Liver (tissue), 9 donors: ENCODE data around the gene ATP6V1F. TPM values are rescaled to one million over a fixed set of nuclear protein-coding genes. Genes with fewer than 3 reads are reported as not detected.

Experiments
- DNase-seq: peaks from one replicate; pipeline ENCODE4 v3.0.0-alpha.2; 2017; ENCODE audit warnings: low spot score
- H3K27ac ChIP-seq, 2 donors: one replicate each; pipeline ENCODE4 v1.7.0; 2013; ENCODE audit warnings: inconsistent platforms in 2 of 2, low read length in 2 of 2, control low read depth in 1 of 2, low read depth in 1 of 2, mild to moderate bottlenecking in 1 of 2
- H3K27me3 ChIP-seq, 4 donors: one replicate each; pipeline versions ENCODE4 v1.6.1 to v1.7.0; 2013; ENCODE audit warnings: low read length in 3 of 4, inconsistent platforms in 1 of 4, mild to moderate bottlenecking in 1 of 4, moderate library complexity in 1 of 4; ENCODE audit not compliant: control insufficient read depth in 4 of 4, insufficient read depth in 4 of 4
- H3K36me3 ChIP-seq, 4 donors: one replicate each; pipeline versions ENCODE4 v1.6.1 to v1.7.0; 2013; ENCODE audit warnings: low read length in 3 of 4, mild to moderate bottlenecking in 3 of 4, low read depth in 1 of 4, moderate library complexity in 1 of 4; ENCODE audit not compliant: control insufficient read depth in 4 of 4, insufficient read depth in 3 of 4
- H3K4me1 ChIP-seq, 4 donors: one replicate each; pipeline versions ENCODE4 v1.6.1 to v1.7.0; 2013; ENCODE audit warnings: low read length in 3 of 4, mild to moderate bottlenecking in 3 of 4, moderate library complexity in 1 of 4; ENCODE audit not compliant: control insufficient read depth in 4 of 4, insufficient read depth in 4 of 4
- H3K4me3 ChIP-seq, 3 donors: one replicate each; pipeline versions ENCODE4 v1.6.1 to v1.7.0; 2013; ENCODE audit warnings: low read length in 3 of 3, control low read depth in 1 of 3, low read depth in 1 of 3, mild to moderate bottlenecking in 1 of 3
- H3K9ac ChIP-seq, 2 donors: one replicate each; pipeline ENCODE4 v1.7.0; 2013; ENCODE audit warnings: low read length in 2 of 2, mild to moderate bottlenecking in 2 of 2, moderate library complexity in 2 of 2, control low read depth in 1 of 2, low read depth in 1 of 2
- H3K9me3 ChIP-seq, 4 donors: one replicate each; pipeline versions ENCODE4 v1.6.1 to v1.7.0; 2013; ENCODE audit warnings: low read length in 3 of 4; ENCODE audit not compliant: control insufficient read depth in 4 of 4
- EGR1 ChIP-seq, 2 donors: IDR thresholded peaks; 2 replicates each; pipeline ENCODE4 v1.6.1; 2016 to 2018; ENCODE audit warnings: antibody characterized with exemption in 2 of 2, low read depth in 2 of 2
- FOXA1 ChIP-seq: IDR thresholded peaks from 2 replicates; pipeline ENCODE4 v1.6.1; 2016; ENCODE audit warnings: antibody characterized with exemption
- FOXA2 ChIP-seq: IDR thresholded peaks from 2 replicates; pipeline ENCODE4 v1.6.1; 2016; ENCODE audit warnings: antibody characterized with exemption
- GABPA ChIP-seq, 2 donors: IDR thresholded peaks in 1 of 2; conservative IDR thresholded peaks in 1 of 2; 2 replicates each; pipeline ENCODE4 v1.6.1; 2016; ENCODE audit warnings: antibody characterized with exemption in 2 of 2, mild to moderate bottlenecking in 1 of 2, moderate library complexity in 1 of 2
- HNF4A ChIP-seq, 2 donors: conservative IDR thresholded peaks; 2 replicates each; pipeline ENCODE4 v1.6.1; 2016; ENCODE audit warnings: antibody characterized with exemption in 2 of 2, mild to moderate bottlenecking in 2 of 2
- HNF4G ChIP-seq: IDR thresholded peaks from 2 replicates; pipeline ENCODE4 v1.6.1; 2016; ENCODE audit warnings: antibody characterized with exemption
- JUND ChIP-seq, 2 donors: IDR thresholded peaks; 2 replicates each; pipeline ENCODE4 v1.6.1; 2016; ENCODE audit warnings: antibody characterized with exemption in 2 of 2
- MAX ChIP-seq: IDR thresholded peaks from 2 replicates; pipeline ENCODE4 v1.6.1; 2016; ENCODE audit warnings: antibody characterized with exemption
- NR2F2 ChIP-seq: IDR thresholded peaks from 2 replicates; pipeline ENCODE4 v1.6.1; 2016; ENCODE audit warnings: antibody characterized with exemption
- RAD21 ChIP-seq, 2 donors: IDR thresholded peaks; 2 replicates each; pipeline ENCODE4 v1.6.1; 2016; ENCODE audit warnings: antibody characterized with exemption in 2 of 2, mild to moderate bottlenecking in 2 of 2
- REST ChIP-seq: IDR thresholded peaks from 2 replicates; pipeline ENCODE4 v1.6.1; 2016; ENCODE audit warnings: antibody characterized with exemption, mild to moderate bottlenecking
- RXRA ChIP-seq, 2 donors: IDR thresholded peaks; 2 replicates each; pipeline ENCODE4 v1.6.1; 2017 to 2018; ENCODE audit warnings: antibody characterized with exemption in 2 of 2, mild to moderate bottlenecking in 1 of 2
- SP1 ChIP-seq: IDR thresholded peaks from 2 replicates; pipeline ENCODE4 v1.6.1; 2018; ENCODE audit warnings: antibody characterized with exemption, mild to moderate bottlenecking
- TAF1 ChIP-seq: conservative IDR thresholded peaks from 2 replicates; pipeline ENCODE4 v1.6.1; 2016; ENCODE audit warnings: antibody characterized with exemption, mild to moderate bottlenecking
- YY1 ChIP-seq: IDR thresholded peaks from 2 replicates; pipeline ENCODE4 v1.6.1; 2016; ENCODE audit warnings: antibody characterized with exemption, mild to moderate bottlenecking
- WGBS: extraction: QIAGEN DNeasy Blood & Tissue Kit; methylation state at CpG from one replicate; pipeline ENCODE4 v1.1.7; 2013; 5-methylcytosine and 5-hydroxymethylcytosine counted together
- polyA plus RNA-seq, 2 donors: library from polyadenylated mRNA; stranded (reverse) in 1 of 2; unstranded in 1 of 2; fragments of 200-250 nt in 1 of 2; fragments of >200 nt in 1 of 2; fragmentation: Nextera tagmentation in 1 of 2; extraction: Ambion mirVana in 1 of 2; gene quantifications; one replicate each; pipeline versions ENCODE4 v1.2.1 to v1.2.3, GENCODE V29; 2013 to 2015
- total RNA-seq, 2 donors: library from RNA; depleted of rRNA; stranded (reverse); fragments of >200 nt; gene quantifications; one replicate each; pipeline ENCODE4 v1.2.3, GENCODE V29; 2014
- TF ChIP-seq, protein P1 (sequence below): IDR thresholded peaks from 2 replicates; pipeline ENCODE4 v1.6.1; 2016; ENCODE audit warnings: antibody characterized with exemption
- TF ChIP-seq, protein P2 (sequence below): fragments of 150-350 bp; IDR thresholded peaks from 2 replicates; pipeline ENCODE4 v1.5.1; 2017; ENCODE audit warnings: improper control_type of control experiment, low read depth, low read length; ENCODE audit not compliant: missing input control
- TF ChIP-seq, protein P3 (sequence below): IDR thresholded peaks from 2 replicates; pipeline ENCODE4 v1.6.1; 2016; ENCODE audit warnings: antibody characterized with exemption
- donor health status: healthy.
- donor health status: healthy.
- donor health status: healthy.
- donor health status: healthy.
- donor health status: healthy.

ATP6V1F gene
- total and polyA plus RNA-seq, 4 donors, result 23.1 to 111 (median 47.1) TPM

DNA sequence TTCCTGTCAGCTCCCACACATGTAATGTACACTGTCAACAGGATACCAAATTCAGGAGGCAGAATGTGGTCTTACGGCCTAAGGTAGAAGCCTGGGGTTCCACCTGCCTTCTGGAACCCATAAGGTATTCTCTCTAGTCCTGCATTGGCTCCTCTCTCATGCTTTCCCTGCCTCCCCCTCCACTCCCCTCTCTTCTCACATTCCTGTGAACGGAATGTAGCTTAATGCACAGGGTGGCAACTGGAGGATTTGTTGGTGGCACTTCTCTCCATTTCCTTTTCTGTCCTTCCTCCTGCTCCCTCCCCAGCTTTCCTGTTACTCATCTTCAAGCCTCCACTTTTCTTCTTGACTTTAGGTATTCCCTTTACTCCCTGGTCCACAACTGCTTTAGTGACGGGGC lies 44.0 kb upstream of the ATP6V1F start:
- no peaks in the 10 kb centered on the region for H3K36me3 ChIP-seq
- WGBS, result 88% methylated on average over 3 of the region's 3 CpGs
- H3K27me3 ChIP-seq, result no peaks in the 10 kb centered on the region
- H3K9me3 ChIP-seq, result no peaks in the 10 kb centered on the region
- H3K27ac ChIP-seq, result no peak overlapping the region
- H3K9ac ChIP-seq, result no peak overlapping the region
- TF ChIP-seq GABPA (IDR thresholded peaks at IDR 0.05 in 1 of 2, conservative IDR thresholded peaks at IDR 0.05 in 1 of 2) (no peak), FOXA1 (no peak), RAD21 (IDR thresholded peaks at IDR 0.05) (no peak), RXRA (IDR thresholded peaks at IDR 0.05) (no peak), EGR1 (IDR thresholded peaks at IDR 0.05; ENCODE audit: low read depth in 2 of 2) (no peak), HNF4G (no peak), FOXA2 (no peak), NR2F2 (no peak), SP1 (no peak), MAX (no peak)
- TF ChIP-seq, protein P1, sequence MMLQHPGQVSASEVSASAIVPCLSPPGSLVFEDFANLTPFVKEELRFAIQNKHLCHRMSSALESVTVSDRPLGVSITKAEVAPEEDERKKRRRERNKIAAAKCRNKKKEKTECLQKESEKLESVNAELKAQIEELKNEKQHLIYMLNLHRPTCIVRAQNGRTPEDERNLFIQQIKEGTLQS, result no peak
- no peak for DNase-seq
- H3K4me1 ChIP-seq, result no peaks in the 10 kb centered on the region
- H3K4me3 ChIP-seq, result no peak overlapping the region

GRCh38 chr7:128821724-128822123 lies 40.9 kb upstream of the ATP6V1F start:
- 97% methylated on average over 4 of the region's 4 CpGs for WGBS
- H3K9me3 ChIP-seq, result no peaks in the 10 kb centered on the region
- no peaks in the 10 kb centered on the region for H3K27me3 ChIP-seq
- no peaks in the 10 kb centered on the region for H3K36me3 ChIP-seq
- no peak for DNase-seq
- H3K4me1 ChIP-seq, result no peaks in the 10 kb centered on the region
- no peak overlapping the region for H3K4me3 ChIP-seq
- no peak overlapping the region for H3K27ac ChIP-seq
- TF ChIP-seq YY1 (no peak), FOXA2 (no peak), FOXA1 (no peak), SP1 (no peak), NR2F2 (no peak), HNF4A (conservative IDR thresholded peaks at IDR 0.05) (no peak), REST (no peak), RAD21 (IDR thresholded peaks at IDR 0.05) (no peak), JUND (IDR thresholded peaks at IDR 0.05) (no peak), EGR1 (IDR thresholded peaks at IDR 0.05; ENCODE audit: low read depth in 2 of 2) (no peak), HNF4G (no peak), RXRA (IDR thresholded peaks at IDR 0.05) (no peak), TAF1 (no peak)
- TF ChIP-seq, protein P2, sequence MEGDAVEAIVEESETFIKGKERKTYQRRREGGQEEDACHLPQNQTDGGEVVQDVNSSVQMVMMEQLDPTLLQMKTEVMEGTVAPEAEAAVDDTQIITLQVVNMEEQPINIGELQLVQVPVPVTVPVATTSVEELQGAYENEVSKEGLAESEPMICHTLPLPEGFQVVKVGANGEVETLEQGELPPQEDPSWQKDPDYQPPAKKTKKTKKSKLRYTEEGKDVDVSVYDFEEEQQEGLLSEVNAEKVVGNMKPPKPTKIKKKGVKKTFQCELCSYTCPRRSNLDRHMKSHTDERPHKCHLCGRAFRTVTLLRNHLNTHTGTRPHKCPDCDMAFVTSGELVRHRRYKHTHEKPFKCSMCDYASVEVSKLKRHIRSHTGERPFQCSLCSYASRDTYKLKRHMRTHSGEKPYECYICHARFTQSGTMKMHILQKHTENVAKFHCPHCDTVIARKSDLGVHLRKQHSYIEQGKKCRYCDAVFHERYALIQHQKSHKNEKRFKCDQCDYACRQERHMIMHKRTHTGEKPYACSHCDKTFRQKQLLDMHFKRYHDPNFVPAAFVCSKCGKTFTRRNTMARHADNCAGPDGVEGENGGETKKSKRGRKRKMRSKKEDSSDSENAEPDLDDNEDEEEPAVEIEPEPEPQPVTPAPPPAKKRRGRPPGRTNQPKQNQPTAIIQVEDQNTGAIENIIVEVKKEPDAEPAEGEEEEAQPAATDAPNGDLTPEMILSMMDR, result no peak
- TF ChIP-seq, protein P1, result no peak
- TF ChIP-seq, protein P3, sequence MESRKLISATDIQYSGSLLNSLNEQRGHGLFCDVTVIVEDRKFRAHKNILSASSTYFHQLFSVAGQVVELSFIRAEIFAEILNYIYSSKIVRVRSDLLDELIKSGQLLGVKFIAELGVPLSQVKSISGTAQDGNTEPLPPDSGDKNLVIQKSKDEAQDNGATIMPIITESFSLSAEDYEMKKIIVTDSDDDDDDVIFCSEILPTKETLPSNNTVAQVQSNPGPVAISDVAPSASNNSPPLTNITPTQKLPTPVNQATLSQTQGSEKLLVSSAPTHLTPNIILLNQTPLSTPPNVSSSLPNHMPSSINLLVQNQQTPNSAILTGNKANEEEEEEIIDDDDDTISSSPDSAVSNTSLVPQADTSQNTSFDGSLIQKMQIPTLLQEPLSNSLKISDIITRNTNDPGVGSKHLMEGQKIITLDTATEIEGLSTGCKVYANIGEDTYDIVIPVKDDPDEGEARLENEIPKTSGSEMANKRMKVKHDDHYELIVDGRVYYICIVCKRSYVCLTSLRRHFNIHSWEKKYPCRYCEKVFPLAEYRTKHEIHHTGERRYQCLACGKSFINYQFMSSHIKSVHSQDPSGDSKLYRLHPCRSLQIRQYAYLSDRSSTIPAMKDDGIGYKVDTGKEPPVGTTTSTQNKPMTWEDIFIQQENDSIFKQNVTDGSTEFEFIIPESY, result no peak
- no peak overlapping the region for H3K9ac ChIP-seq
